Fibroblast of pulmonary artery (primary cell): ENCODE results near the gene CCDC187.

Experiments used
- DNase-seq: peaks from one replicate; pipeline ENCODE4 v3.0.0-alpha.2; 2010; ENCODE audit warnings: low read depth
- H3K4me3 ChIP-seq: replicated peaks from 2 replicates; pipeline ENCODE4 v1.5.1; 2011; ENCODE audit warnings: low read depth, mild to moderate bottlenecking, control low read depth, low read length, moderate library complexity
- TF ChIP-seq, protein P1 (sequence below): IDR thresholded peaks from 2 replicates; pipeline ENCODE4 v1.5.1; 2011; ENCODE audit warnings: mild to moderate bottlenecking, control low read depth, low read length, inconsistent platforms; ENCODE audit errors: missing control alignments

Gene CCDC187

DNA sequence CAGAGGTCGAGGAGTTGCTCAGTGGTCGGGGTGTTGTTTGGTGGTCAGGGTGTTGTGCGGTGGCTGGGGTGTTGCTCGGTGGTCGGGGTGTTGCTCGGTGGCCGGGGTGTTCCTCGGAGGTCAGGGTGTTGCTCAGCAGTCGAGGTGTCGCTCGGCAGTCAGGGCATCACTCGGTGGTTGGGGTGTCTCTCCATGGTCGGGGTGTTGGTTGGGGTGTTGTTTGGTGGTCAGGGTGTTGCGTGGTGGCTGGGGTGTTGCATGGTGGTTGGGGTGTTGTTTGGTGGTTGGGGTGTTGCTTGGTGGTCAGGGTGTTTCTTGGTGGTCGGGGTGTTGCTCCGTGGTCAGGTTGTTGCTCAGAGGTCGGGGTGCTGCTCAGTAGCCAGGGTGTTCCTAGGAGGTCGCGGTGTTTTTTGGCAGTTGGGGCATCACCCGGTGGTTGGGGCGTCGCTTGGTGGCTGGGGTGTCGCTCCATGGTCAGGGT lies 12.4 kb upstream of the CCDC187 start:
- TF ChIP-seq, protein P1, sequence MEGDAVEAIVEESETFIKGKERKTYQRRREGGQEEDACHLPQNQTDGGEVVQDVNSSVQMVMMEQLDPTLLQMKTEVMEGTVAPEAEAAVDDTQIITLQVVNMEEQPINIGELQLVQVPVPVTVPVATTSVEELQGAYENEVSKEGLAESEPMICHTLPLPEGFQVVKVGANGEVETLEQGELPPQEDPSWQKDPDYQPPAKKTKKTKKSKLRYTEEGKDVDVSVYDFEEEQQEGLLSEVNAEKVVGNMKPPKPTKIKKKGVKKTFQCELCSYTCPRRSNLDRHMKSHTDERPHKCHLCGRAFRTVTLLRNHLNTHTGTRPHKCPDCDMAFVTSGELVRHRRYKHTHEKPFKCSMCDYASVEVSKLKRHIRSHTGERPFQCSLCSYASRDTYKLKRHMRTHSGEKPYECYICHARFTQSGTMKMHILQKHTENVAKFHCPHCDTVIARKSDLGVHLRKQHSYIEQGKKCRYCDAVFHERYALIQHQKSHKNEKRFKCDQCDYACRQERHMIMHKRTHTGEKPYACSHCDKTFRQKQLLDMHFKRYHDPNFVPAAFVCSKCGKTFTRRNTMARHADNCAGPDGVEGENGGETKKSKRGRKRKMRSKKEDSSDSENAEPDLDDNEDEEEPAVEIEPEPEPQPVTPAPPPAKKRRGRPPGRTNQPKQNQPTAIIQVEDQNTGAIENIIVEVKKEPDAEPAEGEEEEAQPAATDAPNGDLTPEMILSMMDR: no peak
- H3K4me3 ChIP-seq: no peak overlapping the region
- no peak for DNase-seq

DNA sequence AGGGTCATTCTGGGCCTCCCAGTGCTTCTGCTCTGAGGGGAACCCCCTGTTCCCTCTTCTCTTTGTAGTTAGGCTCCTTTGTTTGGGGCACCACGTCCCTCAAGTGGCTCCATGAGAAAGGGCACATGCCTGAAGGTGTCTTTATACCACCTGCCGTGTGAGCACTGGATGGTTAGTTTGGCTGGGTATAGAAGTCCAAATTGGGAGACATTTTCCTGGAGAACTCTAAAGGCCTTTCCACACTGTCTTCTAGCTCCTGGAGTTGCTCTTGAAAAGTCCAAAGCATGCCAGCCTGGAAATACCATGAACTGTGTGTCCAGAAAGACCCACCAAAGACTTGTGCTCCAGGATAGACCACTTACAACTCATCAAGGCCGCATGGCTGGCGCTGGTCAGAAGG lies 11.1 kb upstream of the CCDC187 start:
- no peak for DNase-seq
- TF ChIP-seq, protein P1: no peak
- no peak overlapping the region for H3K4me3 ChIP-seq

DNA sequence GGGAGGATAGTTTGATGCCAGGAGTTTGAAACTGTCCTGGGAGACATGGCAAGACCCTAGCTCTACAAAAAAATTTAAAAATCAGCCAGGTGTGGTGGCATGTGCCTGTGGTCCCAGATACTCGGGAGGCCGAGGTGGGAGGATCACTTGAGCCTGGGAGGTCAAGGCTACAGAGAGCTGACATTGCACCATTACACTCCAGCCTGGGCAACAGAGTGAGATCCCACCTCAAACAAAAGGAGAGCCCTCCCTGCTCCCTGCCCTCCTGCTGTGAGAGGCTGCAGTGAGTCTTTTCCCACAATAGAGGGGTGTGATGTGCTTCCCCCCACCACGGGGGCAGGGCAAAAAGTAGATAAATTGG lies 10.1 kb upstream of the CCDC187 start:
- TF ChIP-seq, protein P1: no peak
- no peak overlapping the region for H3K4me3 ChIP-seq
- DNase-seq: no peak

DNA sequence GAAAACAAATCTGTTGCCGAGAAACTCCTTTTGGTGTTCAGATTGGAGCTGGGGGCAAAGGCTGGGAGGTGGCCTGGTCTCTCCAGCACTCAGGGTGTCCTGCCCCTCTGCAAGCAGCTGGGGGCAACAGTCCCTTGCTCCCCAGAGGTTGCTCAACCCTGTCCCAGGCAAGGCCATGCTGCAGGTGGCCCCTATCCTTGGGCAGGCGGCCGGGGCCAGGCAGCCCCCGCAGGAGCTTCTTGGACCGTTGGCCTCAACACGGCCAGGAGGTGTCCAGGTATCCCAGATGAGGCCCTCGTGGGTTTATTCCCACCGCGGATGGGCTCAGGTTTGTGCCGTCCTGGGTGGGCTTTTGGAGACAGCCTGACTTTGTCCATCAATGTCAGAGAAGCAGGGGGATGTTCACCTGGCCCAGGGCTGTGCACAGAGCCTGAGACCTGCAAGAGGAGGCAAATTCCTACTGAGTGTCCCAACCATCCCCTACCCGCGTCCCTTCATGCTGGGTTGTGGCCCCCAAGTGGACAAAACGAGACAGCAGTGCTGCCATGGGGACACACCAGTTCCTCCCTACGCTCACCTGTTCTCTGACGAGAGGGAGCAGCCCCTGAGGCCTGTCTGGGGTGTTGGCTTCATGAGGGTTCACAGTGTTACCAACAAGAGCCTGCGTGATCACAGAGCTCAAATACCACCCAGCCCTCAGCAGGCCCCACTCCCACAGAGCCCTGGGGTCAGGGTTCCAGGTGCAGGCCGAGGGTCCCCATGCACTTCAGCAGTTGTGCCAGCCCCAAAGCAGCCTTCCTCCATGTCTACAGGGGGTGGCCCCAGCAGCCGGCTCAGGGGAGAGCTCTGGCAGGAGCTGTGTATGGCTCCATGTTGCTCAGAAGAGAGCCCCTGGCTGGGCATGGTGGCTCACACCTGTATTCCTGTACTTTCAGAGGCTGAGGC lies 9.5 kb upstream of the CCDC187 start:
- TF ChIP-seq, protein P1: no peak
- no peak for DNase-seq
- no peak overlapping the region for H3K4me3 ChIP-seq

DNA sequence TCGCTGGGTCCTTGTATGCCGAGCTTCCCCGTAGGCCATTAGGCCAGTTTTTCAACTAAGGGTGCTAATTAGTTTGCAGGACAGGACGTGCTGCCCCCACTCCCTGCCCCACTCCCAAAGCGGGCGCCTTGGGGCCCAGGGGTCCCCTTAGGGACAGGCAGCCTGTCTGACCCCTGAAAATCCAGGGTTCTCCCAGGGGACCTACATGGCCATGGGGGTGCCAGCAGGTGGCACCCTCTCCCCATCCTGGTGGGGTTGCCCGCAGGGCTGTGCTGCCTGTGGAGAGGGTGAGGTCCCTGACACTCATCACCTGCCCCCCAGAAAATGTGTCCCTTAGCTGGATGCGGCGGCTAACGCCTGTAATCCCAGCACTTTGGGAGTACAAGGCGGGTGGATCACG lies 8.5 kb upstream of the CCDC187 start:
- peak; percentile 55 for DNase-seq
- H3K4me3 ChIP-seq: no peak overlapping the region
- TF ChIP-seq, protein P1: peak; percentile 65

DNA sequence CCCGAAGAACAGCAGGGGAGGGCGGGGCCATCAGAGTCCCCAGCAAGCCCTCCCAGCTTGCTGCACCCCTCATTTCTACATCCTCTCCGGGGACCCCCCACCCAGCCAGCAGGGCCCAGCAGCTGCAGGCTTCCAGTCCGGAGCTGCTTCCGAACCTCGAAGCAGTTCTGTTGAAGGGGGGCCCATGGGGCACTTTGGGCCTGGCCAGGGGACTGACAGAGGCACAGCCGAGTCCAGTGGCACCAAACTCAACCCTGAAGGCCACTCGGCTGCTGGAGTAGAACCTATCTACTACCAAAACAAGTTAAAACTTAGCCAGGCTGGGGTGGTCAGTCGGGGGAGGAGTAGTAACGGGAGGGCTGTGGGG lies 8.1 kb upstream of the CCDC187 start:
- no peak for DNase-seq
- no peak overlapping the region for H3K4me3 ChIP-seq
- TF ChIP-seq, protein P1: no peak
